Measurements from ENCODE around the gene ATP5F1E.

DNA sequence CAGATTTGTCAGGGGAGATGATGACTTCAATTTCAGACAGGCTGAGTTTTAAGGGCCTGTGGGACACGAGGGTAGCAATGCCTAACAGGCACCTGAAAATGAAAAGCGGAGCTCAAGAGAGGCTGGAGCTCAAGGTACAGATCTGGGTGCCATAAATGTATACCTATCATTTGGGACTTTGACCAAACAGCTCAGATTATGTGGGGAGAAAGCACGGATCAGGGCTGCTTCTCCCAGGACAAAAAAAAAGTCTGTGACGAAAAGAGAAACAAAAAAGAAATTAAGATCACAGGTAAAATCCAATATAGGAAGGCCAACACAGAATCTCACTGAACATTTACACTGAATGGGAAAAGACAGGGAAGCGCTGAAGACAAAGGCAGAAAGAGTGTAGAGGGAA, 8.5 kb upstream of the ATP5F1E start:
- TF ChIP-seq, protein P1, sequence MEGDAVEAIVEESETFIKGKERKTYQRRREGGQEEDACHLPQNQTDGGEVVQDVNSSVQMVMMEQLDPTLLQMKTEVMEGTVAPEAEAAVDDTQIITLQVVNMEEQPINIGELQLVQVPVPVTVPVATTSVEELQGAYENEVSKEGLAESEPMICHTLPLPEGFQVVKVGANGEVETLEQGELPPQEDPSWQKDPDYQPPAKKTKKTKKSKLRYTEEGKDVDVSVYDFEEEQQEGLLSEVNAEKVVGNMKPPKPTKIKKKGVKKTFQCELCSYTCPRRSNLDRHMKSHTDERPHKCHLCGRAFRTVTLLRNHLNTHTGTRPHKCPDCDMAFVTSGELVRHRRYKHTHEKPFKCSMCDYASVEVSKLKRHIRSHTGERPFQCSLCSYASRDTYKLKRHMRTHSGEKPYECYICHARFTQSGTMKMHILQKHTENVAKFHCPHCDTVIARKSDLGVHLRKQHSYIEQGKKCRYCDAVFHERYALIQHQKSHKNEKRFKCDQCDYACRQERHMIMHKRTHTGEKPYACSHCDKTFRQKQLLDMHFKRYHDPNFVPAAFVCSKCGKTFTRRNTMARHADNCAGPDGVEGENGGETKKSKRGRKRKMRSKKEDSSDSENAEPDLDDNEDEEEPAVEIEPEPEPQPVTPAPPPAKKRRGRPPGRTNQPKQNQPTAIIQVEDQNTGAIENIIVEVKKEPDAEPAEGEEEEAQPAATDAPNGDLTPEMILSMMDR (IDR thresholded peaks at IDR 0.05), result no peak
- no peak for TF ChIP-seq POLR2A (IDR thresholded peaks at IDR 0.05)
